Activated B cell treated with CpG ODN at 0.5 μM for 24 hours (primary cell): ENCODE data around the gene HTR1E. TPM values are rescaled to one million over a fixed set of nuclear protein-coding genes. Genes with fewer than 3 reads are reported as not detected.

ENCODE experiments used
- ATAC-seq: fragments of 200-7000 bp; cut with Tn5 transposase; one replicate; pipeline ENCODE4 v1.10.0; 2021; ENCODE audit warnings: low read depth, mild to moderate bottlenecking, moderate library complexity
- CTCF ChIA-PET: fragments of 350-600 bp; sonication (Branson Sonifier 250); formaldehyde crosslinking; loops from one replicate; lab custom pipeline; 2021; ENCODE audit warnings: antibody characterized with exemption; lab: Charles Lee
- POLR2A ChIA-PET: fragments of 350-600 bp; sonication (Branson Sonifier 250); formaldehyde crosslinking; loops from one replicate; lab custom pipeline; 2021; ENCODE audit warnings: antibody characterized with exemption; lab: Charles Lee
- DNase-seq: peaks from one replicate; pipeline ENCODE4 v3.0.0; 2022
- H3K27ac Mint-ChIP-seq: one replicate; pipeline ENCODE4 v1.8.0; 2020; ENCODE audit warnings: mixed read lengths
- H3K27me3 Mint-ChIP-seq: one replicate; pipeline ENCODE4 v1.8.0; 2021; ENCODE audit warnings: mixed read lengths
- H3K36me3 Mint-ChIP-seq: one replicate; pipeline ENCODE4 v1.8.0; 2021; ENCODE audit warnings: low read depth, mixed read lengths
- H3K4me1 Mint-ChIP-seq: one replicate; pipeline ENCODE4 v1.8.0; 2021; ENCODE audit warnings: mixed read lengths
- H3K4me3 Mint-ChIP-seq: one replicate; pipeline ENCODE4 v1.8.0; 2020; ENCODE audit warnings: mild to moderate bottlenecking, mixed read lengths
- H3K9me3 Mint-ChIP-seq: one replicate; pipeline ENCODE4 v1.8.0; 2020; ENCODE audit warnings: mixed read lengths
- CTCF ChIP-seq: fragments of 200-600 bp; IDR thresholded peaks from one replicate; pipeline ENCODE4 v1.8.0; 2022; ENCODE audit warnings: antibody characterized with exemption, mild to moderate bottlenecking
- intact Hi-C: fragments of 100-400 bp; cut with micrococcal nuclease; formaldehyde crosslinking; loops from one replicate; pipeline ENCODE4 v1.15.1; 2024
- total RNA-seq: library from RNA; stranded (reverse); gene quantifications from 2 replicates; pipeline ENCODE4 v1.2.3, GENCODE V29; 2022

HTR1E gene
- total RNA-seq, 1 donor from 2014 or later, result not detected

- intact Hi-C loops, result no loop called here
- no peaks in the 10 kb centered on the region for H3K4me1 Mint-ChIP-seq
- TF ChIP-seq CTCF, result no peak
- ChIA-PET POLR2A (no interaction called here), CTCF (no interaction called here)
- no peaks in the 10 kb centered on the region for H3K36me3 Mint-ChIP-seq
- no peaks in the 10 kb centered on the region for H3K9me3 Mint-ChIP-seq
- ATAC-seq, result no peak
- H3K27me3 Mint-ChIP-seq, result peaks cover 18% of the 10 kb centered on the region
- DNase-seq, result no peak
- H3K27ac Mint-ChIP-seq, result no peak overlapping the region
- no peak overlapping the region for H3K4me3 Mint-ChIP-seq
Measured at GRCh38 chr6:87016772-87017171, 79.4 kb downstream of the HTR1E start.

- Mint-ChIP-seq H3K27ac (no peak overlapping the region), H3K4me1 (no peaks in the 10 kb centered on the region), H3K36me3 (no peaks in the 10 kb centered on the region), H3K27me3 (peaks cover 4% of the 10 kb centered on the region), H3K4me3 (no peak overlapping the region), H3K9me3 (no peaks in the 10 kb centered on the region)
- CTCF ChIA-PET, result no interaction called here
- intact Hi-C loops, result loop anchor here (5.0 kb wide), 1 partner anchor 1670 kb away; no protein-coding TSS in a partner anchor
- ATAC-seq (no peak), DNase-seq (no peak)
- no peak for TF ChIP-seq CTCF
- POLR2A ChIA-PET, result no interaction called here
Measured at GRCh38 chr6:87027021-87027420, 89.7 kb downstream of the HTR1E start.

- H3K27ac Mint-ChIP-seq, result no peak overlapping the region
Measured at GRCh38 chr6:87029711-87030314, 92.5 kb downstream of the HTR1E start.

GRCh38 chr6:87040729-87041128 is 103.4 kb downstream of the HTR1E start:
- DNase-seq, result no peak
- H3K4me1 Mint-ChIP-seq, result no peaks in the 10 kb centered on the region
- POLR2A ChIA-PET, result no interaction called here
- no peak overlapping the region for H3K27ac Mint-ChIP-seq
- intact Hi-C loops, result no loop called here
- H3K27me3 Mint-ChIP-seq, result peaks cover 25% of the 10 kb centered on the region
- H3K4me3 Mint-ChIP-seq, result no peak overlapping the region
- no peaks in the 10 kb centered on the region for H3K36me3 Mint-ChIP-seq
- no peak for ATAC-seq
- H3K9me3 Mint-ChIP-seq, result peaks cover 8% of the 10 kb centered on the region
- CTCF ChIA-PET, result no interaction called here
- no peak for TF ChIP-seq CTCF

More at GRCh38 chr6:87029711-87030314, 92.5 kb downstream of the HTR1E start:
- intact Hi-C loops, result loop anchor here (5.0 kb wide), 1 partner anchor 1673 kb away; no protein-coding TSS in a partner anchor
- H3K27me3 Mint-ChIP-seq, result peaks cover 2% of the 10 kb centered on the region
- CTCF ChIA-PET, result no interaction called here
- H3K36me3 Mint-ChIP-seq, result no peaks in the 10 kb centered on the region
- POLR2A ChIA-PET, result no interaction called here
- H3K9me3 Mint-ChIP-seq, result peaks cover 8% of the 10 kb centered on the region
- H3K4me1 Mint-ChIP-seq, result no peaks in the 10 kb centered on the region
- DNase-seq (no peak), ATAC-seq (no peak)
- no peak for TF ChIP-seq CTCF
- H3K4me3 Mint-ChIP-seq, result no peak overlapping the region

GRCh38 chr6:87045521-87046075 is 108.3 kb downstream of the HTR1E start:
- H3K4me3 Mint-ChIP-seq, result no peak overlapping the region
- POLR2A ChIA-PET, result no interaction called here
- intact Hi-C loops, result no loop called here

More at GRCh38 chr6:87045521-87046075, 108.3 kb downstream of the HTR1E start:
- no peak for TF ChIP-seq CTCF
- H3K9me3 Mint-ChIP-seq, result no peaks in the 10 kb centered on the region
- CTCF ChIA-PET, result no interaction called here
- H3K4me1 Mint-ChIP-seq, result peaks cover 20% of the 10 kb centered on the region
- no peak overlapping the region for H3K27ac Mint-ChIP-seq
- DNase-seq, result no peak
- H3K36me3 Mint-ChIP-seq, result no peaks in the 10 kb centered on the region
- ATAC-seq, result no peak
- peaks cover 2% of the 10 kb centered on the region for H3K27me3 Mint-ChIP-seq
